ENCODE measurements around the gene PKD1L1. TPM values are rescaled to one million over a fixed set of nuclear protein-coding genes. Genes with fewer than 3 reads are reported as not detected.

Gene PKD1L1
- total RNA-seq, 6 experiments from 2014 or later: 0.13 to 1.4 (median 0.51) TPM; not detected in 1

- H3K36me3 ChIP-seq: no peaks in the 10 kb centered on the region
- intact Hi-C loops (cut with DNase I): no loop called here
- H3K9me3 ChIP-seq: no peaks in the 10 kb centered on the region
- TF ChIP-seq CTCF (IDR thresholded peaks at IDR 0.05): no peak
- TF ChIP-seq POLR2A (IDR thresholded peaks at IDR 0.05): no peak
- DNase-seq: no peak
- ATAC-seq: no peak
- peak overlapping the region in 1 of 3 donors; percentile 80 for H3K27ac ChIP-seq
- no peaks in the 10 kb centered on the region for H3K27me3 ChIP-seq
- peaks cover 0 to 34% (median 15%) of the 10 kb centered on the region in 4 donors for H3K4me1 ChIP-seq
- 84% methylated on average over 5 of the region's 5 CpGs for WGBS (ENCODE audit: insufficient coverage, low coverage, low lambda C conversion rate, missing lambda C conversion rate)
- no peak overlapping the region for H3K4me3 ChIP-seq
Measured at GRCh38 chr7:47764746-47765145, 183.5 kb downstream of the PKD1L1 start.

- TF ChIP-seq CTCF (IDR thresholded peaks at IDR 0.05) (no peak), POLR2A (IDR thresholded peaks at IDR 0.05) (no peak)
- intact Hi-C loops (cut with DNase I): no loop called here
- Histone ChIP-seq H3K4me3 (no peak overlapping the region), H3K27ac (peak overlapping the region; percentile 80 to 92 (median 85)), H3K4me1 (peaks cover 0 to 34% (median 15%) of the 10 kb centered on the region in 4 donors), H3K36me3 (no peaks in the 10 kb centered on the region), H3K9me3 (no peaks in the 10 kb centered on the region), H3K27me3 (no peaks in the 10 kb centered on the region)
- 25% methylated on average over 8 of the region's 9 CpGs for WGBS (ENCODE audit: insufficient coverage, low coverage, low lambda C conversion rate, missing lambda C conversion rate)
- peak; percentile 87 to 97 (median 94) for ATAC-seq
- peak; percentile 33 to 68 (median 68) for DNase-seq
Measured at GRCh38 chr7:47763063-47763974, 184.9 kb downstream of the PKD1L1 start.

GRCh38 chr7:47762746-47763062, 185.6 kb downstream of the PKD1L1 start:
- no peaks in the 10 kb centered on the region for H3K36me3 ChIP-seq
- no peaks in the 10 kb centered on the region for H3K27me3 ChIP-seq
- TF ChIP-seq POLR2A (IDR thresholded peaks at IDR 0.05): no peak
- TF ChIP-seq CTCF (IDR thresholded peaks at IDR 0.05): no peak
- H3K4me3 ChIP-seq: no peak overlapping the region
- H3K4me1 ChIP-seq: peaks cover 0 to 34% (median 15%) of the 10 kb centered on the region in 4 donors
- intact Hi-C loops (cut with DNase I): no loop called here
- no CpG with 5 or more reads among the region's 4 CpGs for WGBS (ENCODE audit: insufficient coverage, low coverage, low lambda C conversion rate, missing lambda C conversion rate)
- H3K9me3 ChIP-seq: no peaks in the 10 kb centered on the region
- H3K27ac ChIP-seq: peak overlapping the region; percentile 80 to 92 (median 85)
- ATAC-seq (no peak), DNase-seq (no peak)

- H3K27ac ChIP-seq: peak overlapping the region; percentile 80 to 92 (median 85)
- no peaks in the 10 kb centered on the region for H3K27me3 ChIP-seq
- no peak overlapping the region for H3K4me3 ChIP-seq
- H3K9me3 ChIP-seq: no peaks in the 10 kb centered on the region
- intact Hi-C loops (cut with DNase I): no loop called here
- no peak for ATAC-seq
- peaks cover 0 to 34% (median 15%) of the 10 kb centered on the region in 4 donors for H3K4me1 ChIP-seq
- no peaks in the 10 kb centered on the region for H3K36me3 ChIP-seq
- no peak for DNase-seq
- TF ChIP-seq CTCF (IDR thresholded peaks at IDR 0.05): no peak
- no peak for TF ChIP-seq POLR2A (IDR thresholded peaks at IDR 0.05)
Measured at GRCh38 chr7:47762207-47762606, 186.1 kb downstream of the PKD1L1 start.

Data from right lobe of liver (tissue), 6 donors.